Coronary artery (tissue), 2 donors: ENCODE results near the gene ARMC12.

Experiments
- DNase-seq: peaks from one replicate; pipeline ENCODE4 v3.0.0-alpha.2; 2017; ENCODE audit warnings: low spot score
- H3K27ac ChIP-seq, 2 donors: fragments of 200-600 bp; sonication (generic); one replicate each; pipeline ENCODE4 v1.5.1; 2016 to 2019
- H3K4me3 ChIP-seq: fragments of 200-600 bp; sonication (generic); 2 replicates; pipeline ENCODE4 v1.5.1; 2016; ENCODE audit warnings: mild to moderate bottlenecking, moderate library complexity
- CTCF ChIP-seq: fragments of 200-600 bp; sonication (generic); IDR thresholded peaks from one replicate; pipeline ENCODE4 v1.5.1; 2019; ENCODE audit warnings: antibody characterized with exemption

ARMC12 gene

GRCh38 chr6:35784200-35784599, 47.4 kb downstream of the ARMC12 start:
- Histone ChIP-seq H3K27ac (no peak overlapping the region), H3K4me3 (no peak overlapping the region)
- TF ChIP-seq CTCF, result no peak
- no peak for DNase-seq

DNA sequence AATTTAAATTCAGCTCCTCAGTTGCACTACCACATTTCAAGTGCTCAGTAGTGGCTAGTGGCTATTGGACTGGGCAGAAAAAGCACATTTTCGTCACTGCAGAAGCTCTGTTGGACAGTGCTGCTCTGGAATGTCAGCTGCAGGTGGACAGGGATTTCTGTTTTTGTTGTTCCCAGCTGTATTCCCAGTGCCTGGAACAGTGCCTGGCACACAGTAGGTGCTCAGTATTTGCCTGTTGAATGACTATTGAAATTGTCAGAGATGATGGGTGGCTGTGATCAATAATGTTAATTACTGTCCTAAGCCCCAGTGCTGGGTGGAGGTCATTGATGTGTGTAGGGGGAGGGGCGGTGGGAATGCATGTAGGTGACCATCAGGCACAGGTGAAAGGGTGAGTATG, 49.4 kb downstream of the ARMC12 start:
- Histone ChIP-seq H3K27ac (no peak overlapping the region), H3K4me3 (no peak overlapping the region)
- TF ChIP-seq CTCF, result no peak
- no peak for DNase-seq

GRCh38 chr6:35786810-35787209, 50.0 kb downstream of the ARMC12 start:
- no peak overlapping the region for H3K4me3 ChIP-seq
- no peak for TF ChIP-seq CTCF
- no peak overlapping the region for H3K27ac ChIP-seq
- DNase-seq, result no peak

GRCh38 chr6:35787266-35788218, 50.7 kb downstream of the ARMC12 start:
- no peak for DNase-seq
- no peak for TF ChIP-seq CTCF
- no peak overlapping the region for H3K4me3 ChIP-seq
- H3K27ac ChIP-seq, result no peak overlapping the region

GRCh38 chr6:35788423-35788982, 51.7 kb downstream of the ARMC12 start:
- DNase-seq, result no peak
- TF ChIP-seq CTCF, result no peak
- Histone ChIP-seq H3K27ac (no peak overlapping the region), H3K4me3 (no peak overlapping the region)

DNA sequence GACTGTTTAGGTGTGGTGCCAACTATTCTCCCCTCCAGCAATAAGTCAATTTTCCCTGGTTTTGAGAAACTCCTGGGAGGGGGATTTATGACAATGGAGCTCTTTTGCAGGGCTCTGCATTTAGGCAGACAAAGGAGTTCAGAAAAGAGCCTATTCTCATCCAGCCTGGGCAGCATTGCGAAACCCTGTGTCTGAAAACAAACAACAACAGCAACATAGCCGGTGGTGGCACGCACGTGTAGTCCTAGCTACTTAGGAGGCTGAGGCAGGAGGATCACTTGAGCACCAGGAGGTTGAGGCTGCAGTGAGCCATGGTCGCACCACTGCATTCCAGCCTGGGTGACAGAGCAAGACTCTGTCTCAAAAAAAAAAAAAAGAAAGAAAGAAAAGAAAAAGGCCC, 53.9 kb downstream of the ARMC12 start:
- DNase-seq, result no peak
- Histone ChIP-seq H3K4me3 (no peak overlapping the region), H3K27ac (no peak overlapping the region)
- TF ChIP-seq CTCF, result no peak
